Heart left ventricle (tissue), 16 donors: Measurements from ENCODE around the gene KRTAP10-4. TPM values are rescaled to one million over a fixed set of nuclear protein-coding genes. Genes with fewer than 3 reads are reported as not detected.

Source experiments
- ATAC-seq, 4 donors: fragments of 200-7000 bp; cut with Tn5 transposase; one replicate each; pipeline ENCODE4 v1.9.1; 2020 to 2022; ENCODE audit warnings: moderate library complexity in 4 of 4, mild to moderate bottlenecking in 3 of 4, moderate number of reproducible peaks in 1 of 4
- DNase-seq, 5 donors: peaks; one replicate each; pipeline ENCODE4 v3.0.0-alpha.2; 2020
- H3K27ac ChIP-seq, 12 donors: fragments of 200-600 bp; sonication (generic) in 4 of 12; one replicate each; pipeline versions ENCODE4 v1.5.0 to v1.8.0; 2016 to 2022; ENCODE audit warnings: mild to moderate bottlenecking in 2 of 12
- H3K27me3 ChIP-seq, 9 donors: fragments of 200-600 bp; sonication (generic) in 2 of 9; one replicate each; pipeline versions ENCODE4 v1.5.1 to v1.8.0; 2016 to 2022; ENCODE audit warnings: mild to moderate bottlenecking in 3 of 9
- H3K36me3 ChIP-seq, 9 donors: fragments of 200-600 bp; sonication (generic) in 2 of 9; one replicate each; pipeline versions ENCODE4 v1.5.0 to v1.8.0; 2018 to 2022; ENCODE audit warnings: mild to moderate bottlenecking in 2 of 9
- H3K4me1 ChIP-seq, 12 donors: fragments of 200-600 bp; sonication (generic) in 4 of 12; one replicate each; pipeline versions ENCODE4 v1.5.0 to v1.8.0; 2016 to 2022; ENCODE audit warnings: mild to moderate bottlenecking in 3 of 12
- H3K4me3 ChIP-seq, 12 donors: fragments of 200-600 bp; sonication (generic) in 4 of 12; one replicate each; pipeline versions ENCODE4 v1.5.0 to v1.8.0; 2017 to 2022; ENCODE audit warnings: mild to moderate bottlenecking in 9 of 12, moderate library complexity in 4 of 12
- H3K9me3 ChIP-seq, 12 donors: fragments of 200-600 bp; sonication (generic) in 4 of 12; one replicate each; pipeline versions ENCODE4 v1.5.0 to v1.8.0; 2016 to 2022; ENCODE audit warnings: mild to moderate bottlenecking in 1 of 12
- POLR2A ChIP-seq, 2 donors: fragments of 450-650 bp; IDR thresholded peaks; one replicate each; pipeline ENCODE4 v1.6.1; 2017; ENCODE audit warnings: antibody characterized with exemption in 2 of 2, mild to moderate bottlenecking in 2 of 2, moderate library complexity in 2 of 2
- WGBS, 4 donors: extraction: QIAGEN DNeasy Blood & Tissue Kit in 2 of 4; methylation state at CpG; one replicate each; pipeline versions ENCODE4 v1.1.5 to v1.1.7; 2013 to 2018; 5-methylcytosine and 5-hydroxymethylcytosine counted together
- intact Hi-C, 10 donors: fragments of 100-400 bp; cut with DNase I; formaldehyde crosslinking; loops; one replicate each; pipeline versions ENCODE4 v1.11.1 to v1.14.2; 2022
- polyA plus RNA-seq, 2 donors: library from polyadenylated mRNA; stranded (reverse); fragments of 200-250 nt; gene quantifications; one replicate each; pipeline ENCODE4 v1.2.3, GENCODE V29; 2013
- total RNA-seq, 9 donors: library from RNA; depleted of rRNA in 2 of 9; stranded (reverse); fragments of >200 nt in 2 of 9; fragmentation: NEBNext Ultra II Directional in 3 of 9; extraction: Animal tissue kit (Norgen Biotek cat#: 25700) in 3 of 9; gene quantifications; one replicate each; pipeline versions ENCODE4 v1.1.0 to v1.2.4, GENCODE V29; 2016 to 2023
- TF ChIP-seq, protein P1 (sequence below), 12 donors: fragments of 200-600 bp; sonication (generic) in 4 of 12; IDR thresholded peaks; one replicate each; pipeline versions ENCODE4 v1.5.0 to v1.8.0; 2018 to 2022; ENCODE audit warnings: antibody characterized with exemption in 12 of 12, mild to moderate bottlenecking in 5 of 12
- donor health status: ischemic (EF 13 %, LVEDD 7.1; RV severe dilation, severe dysfunction).
- donor health status: healthy with polysubstance abuse.
- donor health status: DM: no; HTN: yes; CAD: no.
- donor health status: DM: no; HTN: no; CAD: no.
- donor health status: ischemic (EF 25% LVEDD 6.9; RV normal size, moderate dysfunction).
- donor health status: ischemic (EF 25% LVEDD 5.7; RV mildly dilated, moderate dysfunction).
- donor health status: healthy.
- donor health status: DM: yes; HTN: yes; CAD: no.
- donor health status: ischemic (EF 35%, LVEDD 5.7; RV mildly dilated, moderate dysfunction).
- donor health status: nonischemic (EF 11% LVEDD 7.7; RV severe dilation, severe dysfunction).
- donor health status: DM: yes; HTN: yes; CAD: no.
- donor health status: PGD.
- donor health status: ischemic (EF 29% LVEDD 5.4; RV normal size, mild dysfunction).
- donor health status: nonischemic (EF 23%, LVEDD 6.1; RV moderate dilation, normal function).

Gene KRTAP10-4
- total and polyA plus RNA-seq, 11 donors = not detected

DNA sequence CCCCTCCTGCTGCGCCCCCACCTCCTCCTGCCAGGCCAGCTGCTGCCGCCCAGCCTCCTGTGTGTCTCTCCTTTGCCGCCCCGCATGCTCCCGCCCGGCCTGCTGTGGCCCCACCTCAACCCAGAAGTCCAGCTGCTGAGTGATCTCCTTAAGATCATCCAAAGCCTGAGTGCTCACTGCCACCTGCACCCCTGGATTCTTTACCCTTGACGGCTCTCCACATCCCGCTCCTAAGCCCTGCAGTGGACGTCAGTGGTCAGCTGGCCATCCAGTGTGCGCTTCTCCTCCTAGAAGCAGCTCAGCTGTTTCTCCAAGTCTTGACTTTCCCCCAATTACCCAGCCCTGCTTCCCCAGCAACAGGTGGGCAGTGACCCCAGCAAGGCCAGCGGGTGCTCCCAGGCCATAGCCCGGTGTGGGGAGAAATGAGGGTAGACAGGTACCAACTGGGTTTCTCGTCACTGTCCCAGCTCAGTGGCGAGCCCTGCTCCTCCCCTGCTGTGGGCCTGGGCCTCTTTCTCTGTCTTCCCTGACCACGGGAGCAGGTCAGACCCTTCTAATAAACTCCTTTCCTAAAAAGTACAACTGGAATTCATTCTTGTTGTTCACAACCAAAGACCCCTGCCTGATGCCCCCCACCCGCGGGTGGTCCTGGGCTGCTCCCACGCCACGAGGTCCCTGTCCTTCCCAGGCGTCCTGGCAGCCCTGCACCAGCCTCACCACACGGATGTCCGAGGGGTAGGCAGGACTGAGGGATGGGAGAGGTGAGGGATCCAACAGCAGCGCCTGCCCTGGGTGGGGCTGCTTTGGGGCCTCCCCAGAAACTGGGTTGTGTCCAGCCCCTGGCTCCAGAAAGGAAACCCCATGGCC lies 28.3 kb downstream of the KRTAP10-4 start:
- WGBS, 4 donors = 77 to 85% (median 80%) methylated on average over 19 to 23 of the region's 23 CpGs
- no peak overlapping the region for H3K27ac ChIP-seq
- DNase-seq (no peak), ATAC-seq (no peak)
- TF ChIP-seq, protein P1, sequence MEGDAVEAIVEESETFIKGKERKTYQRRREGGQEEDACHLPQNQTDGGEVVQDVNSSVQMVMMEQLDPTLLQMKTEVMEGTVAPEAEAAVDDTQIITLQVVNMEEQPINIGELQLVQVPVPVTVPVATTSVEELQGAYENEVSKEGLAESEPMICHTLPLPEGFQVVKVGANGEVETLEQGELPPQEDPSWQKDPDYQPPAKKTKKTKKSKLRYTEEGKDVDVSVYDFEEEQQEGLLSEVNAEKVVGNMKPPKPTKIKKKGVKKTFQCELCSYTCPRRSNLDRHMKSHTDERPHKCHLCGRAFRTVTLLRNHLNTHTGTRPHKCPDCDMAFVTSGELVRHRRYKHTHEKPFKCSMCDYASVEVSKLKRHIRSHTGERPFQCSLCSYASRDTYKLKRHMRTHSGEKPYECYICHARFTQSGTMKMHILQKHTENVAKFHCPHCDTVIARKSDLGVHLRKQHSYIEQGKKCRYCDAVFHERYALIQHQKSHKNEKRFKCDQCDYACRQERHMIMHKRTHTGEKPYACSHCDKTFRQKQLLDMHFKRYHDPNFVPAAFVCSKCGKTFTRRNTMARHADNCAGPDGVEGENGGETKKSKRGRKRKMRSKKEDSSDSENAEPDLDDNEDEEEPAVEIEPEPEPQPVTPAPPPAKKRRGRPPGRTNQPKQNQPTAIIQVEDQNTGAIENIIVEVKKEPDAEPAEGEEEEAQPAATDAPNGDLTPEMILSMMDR (IDR thresholded peaks at IDR 0.05) = no peak
- TF ChIP-seq POLR2A (IDR thresholded peaks at IDR 0.05) = no peak
- H3K27me3 ChIP-seq = peaks cover 0 to 24% (median 0%) of the 10 kb centered on the region in 9 donors
- H3K36me3 ChIP-seq = no peaks in the 10 kb centered on the region
- no peaks in the 10 kb centered on the region for H3K4me1 ChIP-seq
- no peak overlapping the region for H3K4me3 ChIP-seq
- H3K9me3 ChIP-seq = peaks cover 0 to 10% (median 0%) of the 10 kb centered on the region in 12 donors
- intact Hi-C loops = no loop called here

DNA sequence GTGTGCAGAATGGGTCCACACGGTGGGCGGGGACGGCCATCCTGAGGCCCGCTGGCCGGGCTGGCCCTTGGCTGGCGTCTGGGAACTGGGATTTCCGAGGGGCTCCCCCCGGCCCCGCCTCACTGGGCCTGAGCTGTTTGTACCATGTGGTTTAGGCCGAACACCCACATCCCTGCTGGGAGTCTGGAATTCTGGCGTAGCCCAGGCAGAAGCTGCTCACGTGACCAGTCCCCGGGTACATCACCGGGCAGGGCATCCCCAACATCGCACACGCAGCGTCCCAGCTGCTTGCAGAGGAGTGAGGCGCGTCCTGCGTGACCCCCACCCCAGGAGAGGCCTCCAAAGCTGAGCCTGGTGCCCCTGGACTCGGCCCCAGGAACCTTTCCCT lies 28.9 kb downstream of the KRTAP10-4 start:
- no peak for ATAC-seq
- Histone ChIP-seq H3K27ac (no peak overlapping the region), H3K27me3 (peaks cover 0 to 22% (median 0%) of the 10 kb centered on the region in 9 donors), H3K9me3 (peaks cover 0 to 10% (median 0%) of the 10 kb centered on the region in 12 donors), H3K36me3 (no peaks in the 10 kb centered on the region), H3K4me3 (no peak overlapping the region), H3K4me1 (no peaks in the 10 kb centered on the region)
- 78 to 86% (median 81%) methylated on average over 13 to 21 of the region's 21 CpGs for WGBS, 4 donors
- TF ChIP-seq, protein P1 (IDR thresholded peaks at IDR 0.05) = no peak
- no peak for TF ChIP-seq POLR2A (IDR thresholded peaks at IDR 0.05)
- intact Hi-C loops = no loop called here
- DNase-seq = no peak

DNA sequence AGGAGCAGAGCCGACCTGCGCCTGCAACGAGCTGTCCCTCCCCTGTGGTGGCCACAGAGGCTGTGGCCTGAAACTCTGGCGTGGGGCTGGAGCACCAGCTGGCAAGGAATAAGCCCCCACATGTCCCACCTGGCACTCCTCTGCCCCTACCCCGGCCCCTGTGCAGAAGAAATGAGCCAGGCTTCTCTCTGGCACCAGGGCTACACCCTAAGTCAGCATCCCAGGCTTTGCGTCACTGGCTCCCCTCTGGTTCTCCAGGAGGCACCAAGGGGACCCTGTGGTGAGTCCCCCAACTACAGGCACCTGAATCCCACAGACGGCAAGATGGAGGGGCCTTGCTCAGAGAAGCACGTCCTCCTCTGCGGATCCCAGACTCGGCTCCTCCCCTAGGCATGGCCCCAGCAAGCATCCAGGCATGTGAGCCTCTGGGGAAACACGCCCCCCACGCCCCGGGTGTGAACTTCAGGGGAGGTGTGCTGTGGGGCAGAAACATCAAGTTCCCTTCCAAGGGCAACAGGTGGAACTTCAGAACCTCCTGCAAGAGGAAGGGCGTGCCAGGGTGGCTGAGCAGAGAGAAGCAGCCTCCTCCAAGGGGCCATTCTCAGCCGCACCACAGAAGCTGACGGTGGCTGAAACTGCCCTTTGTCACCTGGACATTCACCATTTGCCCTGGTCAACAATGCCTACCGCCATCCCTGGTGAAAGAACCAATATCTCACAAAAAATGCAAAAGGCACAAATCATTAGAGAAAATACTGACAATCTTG lies 29.8 kb downstream of the KRTAP10-4 start:
- Histone ChIP-seq H3K9me3 (peaks cover 0 to 14% (median 0%) of the 10 kb centered on the region in 12 donors), H3K27me3 (peaks cover 0 to 22% (median 0%) of the 10 kb centered on the region in 9 donors), H3K36me3 (no peaks in the 10 kb centered on the region), H3K27ac (no peak overlapping the region), H3K4me3 (no peak overlapping the region), H3K4me1 (no peaks in the 10 kb centered on the region)
- DNase-seq (no peak), ATAC-seq (no peak)
- intact Hi-C loops = no loop called here
- no peak for TF ChIP-seq POLR2A (IDR thresholded peaks at IDR 0.05)
- TF ChIP-seq, protein P1 (IDR thresholded peaks at IDR 0.05) = no peak
- 45 to 58% (median 54%) methylated on average over 12 to 17 of the region's 17 CpGs for WGBS, 4 donors

DNA sequence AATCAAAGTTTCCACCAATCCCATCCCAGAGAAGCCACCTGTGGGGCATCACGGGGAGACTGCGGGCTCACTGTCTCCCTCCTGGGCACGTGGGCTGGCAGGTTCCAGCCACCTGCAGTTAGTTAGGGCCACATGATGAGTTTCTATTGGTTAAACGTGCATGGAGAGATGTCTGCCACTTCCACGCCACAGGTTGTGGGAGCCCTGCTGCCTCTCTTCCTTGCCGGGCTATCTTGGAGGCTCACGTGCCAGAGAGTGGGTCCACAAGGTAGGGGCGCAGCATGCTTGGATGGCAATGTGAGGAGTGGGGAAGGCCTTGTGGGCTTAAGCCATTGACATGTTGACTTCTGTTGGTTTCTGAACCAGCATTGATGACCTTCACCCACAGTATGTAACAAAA lies 30.4 kb downstream of the KRTAP10-4 start:
- no peak overlapping the region for H3K4me3 ChIP-seq
- WGBS, 4 donors = 81 to 88% (median 83%) methylated on average over 8 of the region's 8 CpGs
- H3K27me3 ChIP-seq = peaks cover 0 to 19% (median 0%) of the 10 kb centered on the region in 9 donors
- intact Hi-C loops = no loop called here
- no peaks in the 10 kb centered on the region for H3K4me1 ChIP-seq
- TF ChIP-seq, protein P1 (IDR thresholded peaks at IDR 0.05) = no peak
- TF ChIP-seq POLR2A (IDR thresholded peaks at IDR 0.05) = no peak
- ATAC-seq (no peak), DNase-seq (no peak)
- no peaks in the 10 kb centered on the region for H3K36me3 ChIP-seq
- H3K27ac ChIP-seq = no peak overlapping the region
- H3K9me3 ChIP-seq = peaks cover 0 to 10% (median 0%) of the 10 kb centered on the region in 12 donors
